Activated naive CD4-positive, alpha-beta T cell treated with Interleukin-2 at 50 U/mL for 16 hours (primary cell): ENCODE results near the gene MAT1A.
"Not testable (repeated sequence)": the region's sequence is repeated elsewhere in the genome, so short reads cannot be mapped to it uniquely, and the experiment has no call there.

Experiments used
- DNase-seq: peaks from one replicate; pipeline ENCODE4 v3.0.0-alpha.2; 2020

MAT1A gene

DNA sequence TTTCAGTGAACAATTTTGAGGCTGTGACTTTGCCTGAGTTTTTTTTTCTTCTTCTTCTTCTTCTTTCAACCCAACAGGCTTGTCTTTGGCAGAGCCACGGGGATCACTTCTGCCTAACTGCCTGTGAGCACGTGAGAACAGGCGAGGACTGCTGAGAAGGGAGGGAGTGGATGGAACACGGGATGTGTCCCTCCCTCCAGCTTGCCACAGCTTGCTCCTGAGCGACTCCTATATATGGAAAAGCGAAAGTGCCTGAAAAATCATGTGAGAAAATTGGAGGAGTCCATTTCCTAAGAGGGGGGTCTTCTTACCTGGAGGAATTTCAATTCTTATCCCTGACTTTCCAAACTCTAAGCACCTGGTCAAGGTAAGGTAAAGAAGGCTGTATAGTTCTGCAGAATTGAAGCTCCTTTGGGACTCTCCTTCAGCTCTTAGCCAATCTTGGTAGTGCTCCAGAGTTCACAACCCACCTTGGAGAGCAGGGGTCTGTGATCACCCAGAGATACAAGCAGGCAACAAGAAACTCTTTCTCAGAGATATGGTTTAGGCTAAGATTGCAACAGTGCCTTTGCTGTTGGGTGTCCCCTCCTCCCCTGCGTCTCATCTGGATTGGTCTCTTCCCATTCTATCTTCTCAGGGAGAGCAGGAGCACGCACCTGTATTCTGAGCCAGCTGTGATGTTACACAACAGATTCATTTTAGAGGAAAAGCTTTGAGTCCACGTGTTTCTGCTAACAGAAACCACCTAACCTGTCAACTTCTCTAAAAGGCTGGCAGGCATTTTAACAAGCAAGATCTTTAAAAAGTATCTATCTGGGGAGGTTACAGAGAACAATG is at the start of gene MAT1A:
Gene MAT1A, minus strand, starts transcription at position 208 of the 837 bp plus-strand sequence. CDS start 235 bp downstream, outside the sequence.
- DNase-seq = no peak

DNA sequence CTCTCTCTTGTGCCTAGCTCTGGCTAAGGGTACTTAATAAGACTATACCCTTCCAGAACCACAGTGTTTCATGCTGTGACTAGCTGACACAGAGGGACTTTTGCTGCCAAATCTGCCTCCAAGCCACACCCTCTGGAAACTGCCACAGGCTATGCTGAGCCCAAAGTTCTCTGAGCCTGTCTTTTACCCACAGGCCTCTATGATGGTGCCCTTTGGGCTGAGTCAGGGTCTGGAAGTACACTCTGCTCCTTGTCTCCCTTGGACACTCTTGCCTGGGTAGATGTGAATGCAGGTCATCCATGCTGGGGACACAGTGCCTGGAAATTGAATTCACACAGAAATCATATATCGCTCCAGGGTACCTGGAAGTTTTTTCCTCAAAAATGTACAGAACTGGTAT is 44.5 kb upstream of the MAT1A start:
- DNase-seq = no peak

DNA sequence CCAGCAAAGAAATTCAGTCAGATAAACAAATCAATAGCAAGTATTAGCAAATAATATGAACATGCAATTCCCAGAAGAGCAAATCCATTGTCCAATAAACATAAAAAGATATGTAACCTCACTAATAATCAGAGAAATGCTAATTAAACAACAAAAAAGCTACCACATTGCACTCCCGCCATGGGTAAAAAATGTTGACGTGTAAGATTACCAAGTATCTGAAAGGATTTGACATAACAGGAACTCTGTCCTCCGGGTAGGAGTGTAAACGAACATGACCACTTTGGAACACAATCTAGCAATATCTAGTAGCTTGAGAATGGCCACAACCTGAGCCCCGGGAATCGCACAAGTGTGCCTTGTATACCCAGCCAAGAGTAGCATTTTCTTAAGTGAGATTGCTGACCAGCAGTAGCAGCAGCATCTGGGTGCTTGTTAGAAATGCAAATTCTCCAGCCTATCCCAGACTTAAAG is 35.5 kb upstream of the MAT1A start:
- DNase-seq = no peak

DNA sequence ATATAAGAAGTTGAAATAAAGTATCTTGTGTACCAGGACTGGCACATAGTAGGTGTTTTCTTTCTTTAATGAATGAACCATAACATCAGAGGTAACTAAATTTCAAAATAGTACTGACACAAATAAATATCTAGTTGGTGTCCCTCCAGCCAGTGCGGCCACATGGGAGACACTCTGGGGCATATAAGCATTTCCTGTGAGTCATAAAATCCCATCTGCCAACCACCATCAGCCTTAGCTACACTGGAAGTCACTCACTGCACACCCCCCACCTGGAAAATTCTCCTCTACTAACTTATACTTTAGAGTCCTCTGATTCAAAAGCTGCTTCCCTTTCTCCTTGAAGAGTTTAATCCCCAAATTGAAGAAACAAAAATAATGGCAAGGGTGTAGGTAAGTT is 34.6 kb upstream of the MAT1A start:
- DNase-seq = no peak

DNA sequence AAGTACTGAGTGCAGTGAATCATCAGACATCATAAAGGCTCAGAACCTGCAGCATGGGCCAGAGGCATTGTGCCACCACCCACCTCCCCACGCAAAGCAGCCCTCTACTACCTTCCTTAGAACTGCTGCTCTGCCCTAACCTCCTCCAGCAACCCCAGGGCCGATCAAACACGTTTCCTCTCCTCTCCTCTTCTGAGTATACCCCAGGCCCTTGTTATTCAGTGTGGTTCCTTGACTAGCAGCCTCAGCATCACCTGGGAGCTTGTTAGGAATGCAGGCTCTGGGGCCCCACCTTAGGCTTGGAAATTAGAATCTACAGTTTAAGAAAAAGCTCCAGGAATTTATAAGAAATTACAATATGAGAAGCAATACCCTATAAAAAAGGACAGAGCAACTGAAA is 33.9 kb upstream of the MAT1A start:
- no peak for DNase-seq

DNA sequence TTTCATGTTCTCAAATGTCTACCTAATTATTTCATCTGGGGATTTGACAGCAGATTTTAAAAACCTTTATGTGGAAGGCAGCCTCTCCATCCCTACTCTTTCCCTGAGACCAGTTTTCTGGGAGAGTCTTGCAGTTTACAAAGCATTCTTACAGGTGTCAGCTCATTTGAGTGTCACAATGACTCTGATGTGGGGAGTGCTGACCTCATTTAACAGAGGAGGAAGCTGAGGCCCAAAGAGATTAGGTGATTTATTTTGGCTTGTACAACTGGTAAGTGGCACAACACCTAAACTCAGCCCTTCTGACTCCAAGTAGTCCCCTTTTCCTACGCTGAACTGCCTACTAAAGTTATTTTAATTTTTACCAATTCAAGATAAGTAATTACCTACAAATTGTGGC is 33.3 kb upstream of the MAT1A start:
- DNase-seq = no peak

DNA sequence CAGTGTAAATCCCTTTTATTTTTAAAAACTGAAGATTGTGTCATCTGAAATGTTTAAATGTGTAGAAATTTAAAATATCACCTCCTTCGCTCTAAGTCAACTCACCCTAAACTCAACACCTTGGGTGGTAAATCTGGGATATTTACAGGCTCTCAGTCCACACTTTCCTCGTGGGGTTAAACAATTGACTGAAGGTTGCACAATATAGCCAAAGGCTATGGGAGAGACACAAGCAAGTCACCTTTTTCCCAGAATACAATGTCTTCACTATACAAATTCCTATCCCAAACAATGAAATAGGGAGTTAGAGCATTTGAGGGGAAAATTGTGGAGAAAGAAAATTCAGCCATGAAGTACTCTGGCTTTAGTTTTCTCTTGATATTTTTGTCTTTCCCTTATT is 32.7 kb upstream of the MAT1A start:
- no peak for DNase-seq

DNA sequence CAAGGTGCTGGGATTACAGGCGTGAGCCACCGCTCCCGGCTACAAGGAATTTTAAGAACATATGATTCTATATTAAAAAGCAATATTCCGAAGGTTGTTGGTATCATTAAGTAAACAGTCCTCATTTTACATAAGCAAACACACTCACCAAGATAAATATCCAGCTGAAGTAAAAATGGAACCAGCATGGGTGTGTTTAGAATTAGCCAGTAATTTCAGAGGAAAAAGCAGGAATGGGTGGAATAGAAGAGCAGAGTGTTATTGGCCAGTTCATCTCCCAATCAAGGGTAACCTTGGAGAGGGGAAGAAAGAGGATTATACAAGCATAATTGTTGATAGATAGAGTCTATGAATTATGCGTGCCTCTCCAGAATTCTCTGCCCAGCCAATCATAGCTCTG is 31.7 kb upstream of the MAT1A start:
- no peak for DNase-seq

DNA sequence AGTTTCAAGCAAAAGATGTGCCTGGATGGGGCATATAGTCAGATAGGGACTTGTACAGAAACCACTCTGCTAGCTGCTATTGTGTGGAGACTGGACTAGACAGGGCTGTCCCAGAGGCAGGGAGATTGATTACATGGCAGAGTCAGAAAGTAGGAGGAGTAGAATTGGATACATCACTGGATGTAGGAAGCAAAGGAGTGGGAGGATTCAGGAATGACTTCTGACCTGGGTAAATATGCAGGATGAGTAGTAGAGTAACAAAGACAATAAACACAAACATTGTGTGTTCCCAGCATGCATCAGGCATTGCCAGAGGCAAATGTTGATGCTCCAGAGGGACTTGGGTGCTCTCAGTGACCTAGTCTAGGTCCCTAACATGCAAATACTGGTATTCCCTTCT is 30.9 kb upstream of the MAT1A start:
- DNase-seq = no peak

DNA sequence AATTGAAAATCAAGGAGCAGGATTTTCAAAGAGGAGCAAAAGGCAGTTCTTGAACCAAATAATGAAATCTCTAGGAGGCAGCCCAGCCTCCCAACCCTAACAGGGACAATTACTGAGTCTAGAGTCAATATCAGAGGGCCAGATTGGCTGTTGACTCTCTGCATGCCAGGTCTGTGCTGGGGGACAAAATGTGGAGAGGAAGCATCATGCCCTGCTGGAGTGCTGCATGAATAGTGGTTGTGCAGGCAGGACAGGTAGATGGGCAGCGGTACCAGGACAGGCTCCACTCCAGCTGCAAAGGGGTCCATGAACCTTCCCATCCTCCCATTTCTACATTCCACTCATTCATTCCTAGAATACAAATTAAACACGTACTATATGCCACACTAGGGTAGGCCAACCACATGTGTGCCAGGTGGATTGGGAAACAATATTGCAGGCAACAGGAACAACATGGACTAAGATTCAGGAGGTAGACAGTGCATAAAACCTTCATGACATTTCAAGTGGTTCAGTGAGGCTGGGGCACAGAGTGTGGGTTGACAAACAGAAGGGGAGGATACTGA is 30.4 kb upstream of the MAT1A start:
- DNase-seq = no peak

DNA sequence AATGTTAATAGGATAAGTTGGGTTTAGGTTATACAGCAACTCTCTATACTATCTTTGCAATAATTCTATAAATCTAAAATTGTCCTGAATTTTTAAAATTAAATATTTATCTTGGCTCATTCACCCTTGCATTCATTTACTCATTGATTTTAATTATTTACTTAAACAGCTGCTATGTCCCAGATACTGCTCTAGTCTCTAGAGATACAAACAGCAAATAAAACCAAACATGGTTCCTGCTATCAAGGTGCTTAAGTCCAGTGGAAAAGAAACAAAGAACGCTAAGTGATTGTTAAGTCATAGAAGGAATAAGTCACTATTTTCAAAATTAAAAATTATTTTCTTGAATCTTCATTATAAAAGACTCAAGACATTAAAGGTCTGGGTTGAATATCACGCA is 29.9 kb upstream of the MAT1A start:
- DNase-seq = no peak

DNA sequence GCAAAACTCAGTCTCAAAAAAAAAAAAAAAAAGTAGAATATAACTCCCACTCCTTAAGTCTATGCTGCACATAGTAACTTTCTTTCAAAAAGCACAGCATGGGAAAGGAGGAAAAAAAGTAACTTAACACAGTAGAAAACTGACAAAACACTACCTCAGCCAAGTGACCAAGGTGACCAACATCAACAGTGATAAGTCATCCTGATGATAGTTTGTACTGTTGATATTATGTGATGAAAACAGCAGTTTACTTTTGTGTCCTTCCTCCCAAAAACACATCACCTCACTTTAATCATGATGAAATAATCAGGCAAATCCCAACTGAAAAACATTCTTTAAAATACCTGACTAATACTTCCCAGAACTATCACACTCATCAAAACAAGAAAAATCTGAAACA is 29.3 kb upstream of the MAT1A start:
- DNase-seq = no peak

DNA sequence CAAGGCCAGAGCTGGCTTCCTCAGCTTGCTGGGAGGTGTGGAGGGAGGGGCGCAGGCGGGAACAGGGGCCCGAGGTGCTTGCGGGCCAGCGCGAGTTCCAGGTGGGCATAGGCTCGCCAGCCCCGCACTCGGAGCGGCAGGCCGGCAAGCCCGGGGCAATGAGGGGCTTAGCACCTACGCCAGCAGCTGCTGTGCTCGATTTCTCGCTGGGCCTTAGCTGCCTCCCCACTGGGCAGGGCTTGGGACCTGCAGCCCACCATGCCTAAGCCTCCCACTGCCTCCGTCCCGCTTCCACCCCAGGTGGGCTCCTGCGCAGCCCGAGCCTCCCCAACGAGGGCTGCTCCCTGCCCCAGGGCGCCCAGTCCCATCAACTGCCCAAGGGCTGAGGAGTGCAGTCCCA is 25.9 kb upstream of the MAT1A start:
- DNase-seq = no peak

DNA sequence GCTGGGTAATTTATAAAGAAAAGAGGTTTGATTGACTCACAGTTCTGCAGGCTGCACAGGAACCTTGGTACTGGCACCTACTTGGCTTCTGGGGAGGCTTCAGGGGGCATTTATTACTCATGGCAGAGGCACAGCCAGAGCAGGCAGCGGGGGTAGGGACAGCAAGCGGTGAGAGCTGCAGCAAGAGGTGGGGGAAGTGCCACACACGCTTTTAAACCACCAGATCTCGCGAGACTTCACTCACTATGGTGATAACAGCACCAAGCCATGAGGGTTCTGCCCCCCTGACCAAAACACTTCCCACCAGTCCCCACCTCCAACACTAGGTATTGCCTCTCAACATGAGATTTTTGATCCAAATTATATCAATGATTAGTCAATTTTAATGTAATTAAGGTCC is 24.1 kb upstream of the MAT1A start:
- no peak for DNase-seq

DNA sequence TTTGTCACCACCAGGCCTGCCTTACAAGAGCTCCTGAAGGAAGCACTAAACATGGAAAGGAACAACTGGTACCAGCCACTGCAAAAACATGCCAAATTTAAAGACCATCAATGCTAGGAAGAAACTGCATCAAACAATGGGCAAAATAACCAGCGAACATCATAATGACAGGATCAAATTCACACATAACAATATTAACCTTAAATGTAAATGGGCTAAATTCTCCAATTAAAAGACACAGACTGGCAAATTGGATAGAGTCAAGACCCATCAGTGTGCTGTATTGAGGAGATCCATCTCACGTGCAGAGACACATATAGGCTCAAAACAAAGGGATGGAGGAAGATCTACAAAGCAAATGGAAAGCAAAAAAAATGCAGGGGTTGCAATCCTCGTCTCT is 16.5 kb upstream of the MAT1A start:
- not testable (repeated sequence) for DNase-seq

DNA sequence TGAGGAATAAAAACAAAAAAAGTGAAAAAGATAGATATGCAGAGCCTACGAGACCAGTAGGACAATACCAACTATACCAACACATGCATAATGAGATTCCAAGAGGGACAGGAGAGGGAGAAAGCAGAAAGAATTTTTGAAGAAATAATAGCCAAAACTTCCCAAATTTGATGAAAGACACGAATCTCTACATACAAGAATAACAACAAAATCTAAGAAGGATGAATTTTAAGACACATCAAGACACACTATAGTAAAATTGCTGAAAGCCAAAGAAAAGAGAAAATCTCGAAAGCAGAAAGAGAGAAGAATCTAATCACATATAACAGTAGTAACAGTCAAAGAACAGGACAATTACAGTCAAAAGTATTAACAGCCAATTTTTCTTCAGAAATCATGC is 7.5 kb upstream of the MAT1A start:
- no peak for DNase-seq

DNA sequence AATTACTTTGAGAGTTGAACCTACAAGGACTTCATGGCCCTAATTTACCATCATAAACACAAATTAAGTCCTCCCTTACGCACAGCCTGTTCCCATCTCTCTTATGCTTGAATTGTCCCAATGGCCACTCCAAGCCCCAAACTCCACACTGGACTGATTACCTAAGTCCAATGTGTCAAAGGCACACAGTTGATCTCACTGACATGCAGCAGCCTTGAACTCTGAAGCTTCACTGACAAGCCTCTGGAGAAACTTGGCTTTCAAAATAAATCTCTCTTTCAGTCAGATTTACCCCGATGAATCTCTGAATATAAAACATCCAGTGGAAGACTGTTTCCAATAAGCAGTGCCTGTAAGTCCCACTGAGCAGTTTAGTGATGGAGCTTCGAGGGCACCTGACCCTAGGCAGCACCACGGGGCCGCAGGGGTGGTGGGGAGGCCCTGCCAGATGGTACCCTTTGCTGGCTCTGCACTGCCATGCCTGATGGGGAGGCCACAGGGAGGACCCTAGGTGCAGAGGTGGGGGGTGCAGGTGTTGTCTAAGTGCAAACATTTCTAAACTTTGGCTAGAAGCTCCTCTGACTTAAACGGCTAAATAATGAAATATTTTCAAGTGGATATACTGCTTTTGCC is 3.3 kb upstream of the MAT1A start:
- no peak for DNase-seq

DNA sequence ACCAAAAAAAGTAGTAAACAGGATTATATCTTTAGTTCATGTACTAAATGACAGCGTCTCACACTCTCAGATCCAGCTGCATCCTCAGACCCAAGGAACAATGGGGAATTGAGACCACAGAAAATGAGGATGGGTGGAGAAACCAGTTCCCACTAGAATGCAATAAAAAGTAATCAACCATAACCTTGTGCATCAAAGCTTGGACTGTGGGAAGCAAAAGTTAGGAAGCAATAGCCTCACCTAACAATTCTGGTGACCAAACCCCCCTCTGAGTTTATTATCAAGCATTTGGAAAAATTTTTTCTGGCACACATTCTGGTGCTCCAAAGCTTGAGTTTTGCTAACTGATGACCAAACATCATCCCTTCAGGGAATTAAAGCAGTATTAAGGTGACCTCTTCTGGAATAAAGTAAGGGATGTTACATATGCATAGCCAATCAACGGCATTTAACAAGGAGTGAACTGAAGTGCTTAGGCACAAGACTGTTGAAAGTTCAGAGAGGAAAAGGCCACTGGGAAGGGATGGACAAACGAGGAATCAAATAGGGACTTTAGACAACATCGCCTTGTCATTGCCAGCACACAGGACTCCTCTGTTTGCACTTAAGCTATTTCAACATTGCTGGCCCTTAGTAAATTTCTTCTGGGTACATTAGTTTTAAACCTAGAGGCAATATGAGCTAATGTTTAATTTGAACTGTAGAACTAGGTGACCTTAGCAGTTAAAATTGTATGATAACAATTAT is 1.2 kb upstream of the MAT1A start:
- DNase-seq = no peak

DNA sequence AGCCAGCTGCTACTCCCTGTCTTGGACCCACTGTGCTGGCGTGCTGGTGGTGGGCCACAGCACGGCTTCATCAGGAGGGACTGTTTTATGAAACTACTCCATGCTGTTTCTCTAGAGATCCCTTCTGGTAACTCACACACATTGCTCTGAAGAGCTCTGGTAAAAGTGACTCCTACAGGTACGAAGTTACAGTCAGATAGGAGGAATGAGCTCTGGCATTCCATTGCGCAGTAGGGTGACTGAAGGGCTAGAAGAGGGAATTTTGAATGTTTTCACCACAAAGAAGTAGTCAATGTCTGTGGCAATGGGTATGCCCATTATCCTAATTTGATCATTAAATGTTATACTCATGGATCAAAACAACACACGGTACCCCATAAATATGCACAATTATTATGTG is 609 bp downstream of the MAT1A start:
- DNase-seq = no peak

DNA sequence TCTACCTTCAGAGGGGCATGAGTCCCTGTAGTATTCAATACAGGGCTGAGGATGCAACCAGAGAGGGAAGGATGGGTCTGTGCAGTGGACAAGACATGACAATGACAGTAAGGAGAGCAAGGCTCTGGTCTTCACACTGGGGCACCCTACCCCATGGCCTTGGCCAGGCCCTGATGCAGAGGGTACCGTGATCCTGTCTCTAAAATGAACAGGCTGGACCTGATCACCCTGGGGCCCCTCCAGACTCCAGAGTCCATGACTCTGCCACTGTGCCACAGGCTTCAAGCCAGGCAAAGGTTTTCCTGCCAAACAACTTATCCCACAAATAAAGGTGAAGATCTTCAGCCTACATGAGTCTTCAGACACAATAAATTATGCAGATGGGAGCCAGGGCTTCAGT is 4.9 kb downstream of the MAT1A start:
- no peak for DNase-seq

DNA sequence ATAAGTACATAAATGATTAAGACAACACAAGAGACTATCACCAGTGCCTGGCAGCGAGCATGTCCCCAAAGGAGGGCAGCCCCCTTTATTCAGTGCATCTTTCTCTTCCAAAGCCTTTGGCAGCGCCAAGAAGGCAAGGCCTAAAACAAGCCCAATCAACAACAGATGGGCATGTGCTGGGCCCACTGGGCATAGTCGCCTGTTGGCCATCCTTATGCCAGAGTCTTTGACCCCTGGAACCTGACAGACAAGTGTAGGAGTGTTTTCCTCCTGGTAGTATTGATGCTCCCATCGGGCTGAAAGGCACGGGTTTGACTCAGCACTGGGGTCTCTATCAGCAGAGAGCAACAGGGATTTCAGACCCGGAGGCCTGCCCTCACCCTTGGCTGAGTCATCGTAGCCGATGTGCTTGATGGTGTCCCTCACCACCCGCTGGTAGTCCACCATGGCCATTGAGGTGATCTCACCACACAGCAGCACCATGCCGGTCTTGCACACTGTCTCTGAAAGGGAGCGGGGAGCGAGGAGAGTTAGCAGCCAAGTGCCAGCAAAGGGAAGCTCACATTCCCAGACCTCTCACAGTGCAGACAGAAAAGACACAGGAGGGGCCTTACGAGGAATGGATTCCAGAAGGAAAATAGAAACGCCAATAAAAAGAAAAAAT is 5.8 kb downstream of the MAT1A start:
- DNase-seq = no peak

DNA sequence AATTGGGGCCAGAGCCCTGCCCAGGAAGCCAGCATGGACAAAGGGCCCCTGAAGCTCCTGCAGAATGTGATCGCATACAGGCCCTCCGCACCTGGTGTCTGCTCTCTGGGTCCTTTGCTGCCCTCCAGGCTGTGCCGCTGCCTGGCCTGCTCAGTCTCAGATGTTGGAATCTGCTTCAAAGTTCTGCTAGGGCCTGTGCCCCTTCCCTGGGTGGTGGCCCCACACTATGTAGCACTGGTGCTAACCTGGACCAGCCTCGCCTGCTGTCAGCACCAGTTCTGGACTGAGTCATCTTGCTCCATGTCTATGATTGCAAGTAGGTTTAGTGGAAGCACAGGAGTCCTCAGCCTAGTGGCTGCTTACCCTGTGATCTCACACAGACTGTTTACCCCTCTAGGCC is 6.3 kb downstream of the MAT1A start:
- no peak for DNase-seq
